Lower leg skin (tissue), 4 donors: ENCODE results near the gene RGL3. TPM values are rescaled to one million over a fixed set of nuclear protein-coding genes. Genes with fewer than 3 reads are reported as not detected.
"Not testable (repeated sequence)": the region's sequence is repeated elsewhere in the genome, so short reads cannot be mapped to it uniquely, and the experiment has no call there.

Experiments
- DNase-seq, 2 donors: peaks; one replicate each; pipeline ENCODE4 v3.0.0-alpha.2; 2019; ENCODE audit warnings: low spot score in 2 of 2
- H3K4me3 ChIP-seq: fragments of 200-600 bp; sonication (generic); 2 replicates; pipeline ENCODE4 v1.5.1; 2017; ENCODE audit warnings: mild to moderate bottlenecking, low read depth; ENCODE audit not compliant: poor library complexity, severe bottlenecking
- CTCF ChIP-seq, 3 donors: fragments of 450-650 bp; IDR thresholded peaks; one replicate each; pipeline ENCODE4 v1.5.1; 2016; ENCODE audit warnings: antibody characterized with exemption in 3 of 3, mild to moderate bottlenecking in 3 of 3, moderate library complexity in 2 of 3
- POLR2A ChIP-seq, 2 donors: fragments of 450-650 bp; IDR thresholded peaks; one replicate each; pipeline ENCODE4 v1.6.1; 2016 to 2017; ENCODE audit warnings: antibody characterized with exemption in 2 of 2, mild to moderate bottlenecking in 1 of 2, moderate library complexity in 1 of 2
- WGBS, 2 donors: methylation state at CpG; one replicate each; pipeline ENCODE4 v1.1.5; 2018; 5-methylcytosine and 5-hydroxymethylcytosine counted together
- intact Hi-C: fragments of 100-400 bp; cut with DNase I; formaldehyde crosslinking; loops from one replicate; pipeline ENCODE4 v1.15.0; 2023; ENCODE audit warnings: low total_unique reads
- total RNA-seq, 4 donors: library from RNA; depleted of rRNA; stranded (reverse); fragments of >200 nt; gene quantifications; one replicate each; pipeline ENCODE4 v1.1.0, GENCODE V29; 2016

The RGL3 gene, protein sequence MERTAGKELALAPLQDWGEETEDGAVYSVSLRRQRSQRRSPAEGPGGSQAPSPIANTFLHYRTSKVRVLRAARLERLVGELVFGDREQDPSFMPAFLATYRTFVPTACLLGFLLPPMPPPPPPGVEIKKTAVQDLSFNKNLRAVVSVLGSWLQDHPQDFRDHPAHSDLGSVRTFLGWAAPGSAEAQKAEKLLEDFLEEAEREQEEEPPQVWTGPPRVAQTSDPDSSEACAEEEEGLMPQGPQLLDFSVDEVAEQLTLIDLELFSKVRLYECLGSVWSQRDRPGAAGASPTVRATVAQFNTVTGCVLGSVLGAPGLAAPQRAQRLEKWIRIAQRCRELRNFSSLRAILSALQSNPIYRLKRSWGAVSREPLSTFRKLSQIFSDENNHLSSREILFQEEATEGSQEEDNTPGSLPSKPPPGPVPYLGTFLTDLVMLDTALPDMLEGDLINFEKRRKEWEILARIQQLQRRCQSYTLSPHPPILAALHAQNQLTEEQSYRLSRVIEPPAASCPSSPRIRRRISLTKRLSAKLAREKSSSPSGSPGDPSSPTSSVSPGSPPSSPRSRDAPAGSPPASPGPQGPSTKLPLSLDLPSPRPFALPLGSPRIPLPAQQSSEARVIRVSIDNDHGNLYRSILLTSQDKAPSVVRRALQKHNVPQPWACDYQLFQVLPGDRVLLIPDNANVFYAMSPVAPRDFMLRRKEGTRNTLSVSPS
- 1 to 10 TPM in 2 of 4 donors, under 1 TPM in 2; 0.17 to 6.3 (median 1.6) TPM for total RNA-seq

- intact Hi-C loops: no loop called here
- WGBS, 2 donors: 5 to 13% methylated on average over 37 to 65 of the region's 72 CpGs
- TF ChIP-seq CTCF (IDR thresholded peaks at IDR 0.05) (no peak), POLR2A (IDR thresholded peaks at IDR 0.05) (no peak)
- peak in 1 of 2 donors; percentile 86 for DNase-seq
- H3K4me3 ChIP-seq: no peak within 1 kb of the TSS
These were observed at the start of gene RGL3 for GRCh38 chr19:11418549-11419506. Gene RGL3, minus strand, starts transcription at chr19:11419314. Its CDS starts 36 bp downstream, at chr19:11419278.

DNA sequence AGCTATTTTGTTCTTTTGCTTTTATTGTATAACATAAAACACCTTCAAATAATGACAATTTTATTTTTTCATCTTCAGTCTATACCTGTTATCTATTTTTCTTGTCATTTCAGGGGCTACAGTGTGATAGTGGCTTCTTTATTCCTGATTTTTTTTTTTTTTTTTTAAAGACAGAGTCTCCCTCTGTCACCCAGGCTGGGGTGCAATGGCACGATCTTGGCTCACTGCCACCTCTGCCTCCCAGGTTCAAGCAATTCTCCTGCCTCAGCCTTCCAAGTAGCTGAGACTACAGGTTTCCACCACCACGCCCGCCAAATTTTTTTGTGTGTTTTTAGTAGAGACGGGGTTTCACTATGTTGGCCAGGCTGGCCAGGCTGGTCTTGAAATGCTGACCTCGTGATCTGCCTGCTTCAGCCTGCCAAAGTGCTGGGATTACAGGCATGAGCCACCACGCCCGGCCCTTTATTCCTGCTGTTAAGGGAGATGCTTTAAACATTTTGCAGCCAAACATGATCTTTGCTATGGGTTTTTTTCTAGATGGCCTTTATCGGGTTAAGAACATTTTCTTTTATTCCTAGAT lies 49.2 kb upstream of the RGL3 start:
- H3K4me3 ChIP-seq, DNase-seq, intact Hi-C loops: not testable (repeated sequence)
- WGBS, 2 donors: 29 to 38% methylated on average over 8 of the region's 8 CpGs

GRCh38 chr19:11465600-11465999 lies 46.5 kb upstream of the RGL3 start:
- H3K4me3 ChIP-seq: no peak overlapping the region
- TF ChIP-seq POLR2A (IDR thresholded peaks at IDR 0.05): no peak
- WGBS, 2 donors: 23 to 47% methylated on average over 4 to 8 of the region's 8 CpGs
- intact Hi-C loops: no loop called here
- DNase-seq: no peak

DNA sequence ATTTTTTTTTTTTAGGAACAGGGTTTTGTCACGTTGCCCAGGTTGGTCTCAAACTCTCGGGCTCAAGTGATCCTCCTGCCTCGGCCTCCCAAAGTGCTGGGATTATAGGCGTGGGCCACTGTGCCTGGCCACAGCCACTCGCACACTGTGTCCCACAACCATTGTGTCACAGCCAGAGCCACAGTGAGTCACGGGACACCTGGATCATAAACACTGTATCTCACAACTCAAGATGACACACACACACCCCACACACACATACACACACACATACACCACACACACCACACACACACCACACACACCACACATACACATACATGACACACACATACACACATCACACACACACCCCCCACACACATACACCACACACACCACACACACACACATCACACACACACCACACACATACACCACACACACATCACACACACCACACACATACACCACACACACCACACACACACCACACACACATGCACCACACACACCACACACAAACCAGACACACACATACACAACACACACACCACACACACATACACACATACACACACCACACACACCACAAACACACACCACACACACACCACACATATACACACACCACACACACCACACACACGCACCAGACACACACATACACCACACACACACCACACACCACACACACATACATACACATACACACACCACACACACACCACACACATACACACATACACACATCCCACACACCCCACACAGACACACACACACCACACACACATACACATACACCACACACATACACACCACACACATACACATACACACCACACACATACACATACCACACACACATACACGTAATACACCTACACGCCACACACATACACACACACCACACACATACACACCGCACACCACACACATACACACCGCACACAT lies 45.5 kb upstream of the RGL3 start:
- 82% methylated on average over 11 of the region's 11 CpGs for WGBS, 2 donors
- intact Hi-C loops: no loop called here
- no peak for TF ChIP-seq POLR2A (IDR thresholded peaks at IDR 0.05)
- TF ChIP-seq CTCF (IDR thresholded peaks at IDR 0.05): no peak
- DNase-seq: no peak
- no peak overlapping the region for H3K4me3 ChIP-seq

- DNase-seq: no peak
- intact Hi-C loops: no loop called here
These were observed 44.3 kb upstream of the RGL3 start for GRCh38 chr19:11463391-11463790.

More at GRCh38 chr19:11463391-11463790, 44.3 kb upstream of the RGL3 start:
- no peak for TF ChIP-seq CTCF (IDR thresholded peaks at IDR 0.05)
- TF ChIP-seq POLR2A (IDR thresholded peaks at IDR 0.05): no peak
- no peak overlapping the region for H3K4me3 ChIP-seq
- 55 to 69% methylated on average over 5 to 12 of the region's 12 CpGs for WGBS, 2 donors
